DMS53 treated with DMSO at 0.1 percent for 48 hours (cell line): ENCODE measurements around the gene UPF2.
"Not testable (repeated sequence)": the region's sequence is repeated elsewhere in the genome, so short reads cannot be mapped to it uniquely, and the experiment has no call there.

Source experiments
- DNase-seq: peaks from one replicate; lab custom pipeline; 2025; ENCODE audit not compliant: unreplicated experiment; lab: John Stamatoyannopoulos, UW

Gene UPF2

DNA sequence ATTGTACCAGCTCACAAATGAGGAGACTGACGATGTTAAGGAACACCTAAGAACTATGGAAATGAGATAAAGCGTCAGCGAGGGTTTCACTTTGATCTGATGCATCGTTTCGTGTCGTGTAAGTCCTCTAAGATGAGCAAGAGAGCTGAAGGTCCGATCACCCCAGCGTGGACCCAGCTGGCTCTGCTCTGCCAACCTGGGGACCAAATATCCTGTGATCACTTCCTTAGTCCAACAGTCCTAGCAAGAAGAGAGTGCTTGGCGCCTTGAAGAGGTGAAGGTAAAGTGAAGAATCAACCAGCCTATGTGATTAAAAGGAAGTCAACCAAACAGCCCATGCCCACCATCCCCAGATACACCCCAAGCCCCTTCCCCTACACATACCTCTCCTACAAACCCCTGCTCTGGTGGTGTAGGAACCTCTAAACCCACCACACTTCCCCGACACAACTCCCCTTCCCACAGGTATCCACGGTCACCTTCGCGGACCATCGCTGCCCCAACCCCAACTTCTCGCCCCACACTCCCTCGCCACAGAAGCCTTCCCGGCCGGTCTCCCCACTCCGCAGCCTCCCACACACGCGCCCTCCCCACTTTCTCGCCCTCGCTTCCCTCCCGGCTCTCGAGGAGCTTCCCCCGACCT, 722 bp downstream of the UPF2 start:
- no peak for DNase-seq

DNA sequence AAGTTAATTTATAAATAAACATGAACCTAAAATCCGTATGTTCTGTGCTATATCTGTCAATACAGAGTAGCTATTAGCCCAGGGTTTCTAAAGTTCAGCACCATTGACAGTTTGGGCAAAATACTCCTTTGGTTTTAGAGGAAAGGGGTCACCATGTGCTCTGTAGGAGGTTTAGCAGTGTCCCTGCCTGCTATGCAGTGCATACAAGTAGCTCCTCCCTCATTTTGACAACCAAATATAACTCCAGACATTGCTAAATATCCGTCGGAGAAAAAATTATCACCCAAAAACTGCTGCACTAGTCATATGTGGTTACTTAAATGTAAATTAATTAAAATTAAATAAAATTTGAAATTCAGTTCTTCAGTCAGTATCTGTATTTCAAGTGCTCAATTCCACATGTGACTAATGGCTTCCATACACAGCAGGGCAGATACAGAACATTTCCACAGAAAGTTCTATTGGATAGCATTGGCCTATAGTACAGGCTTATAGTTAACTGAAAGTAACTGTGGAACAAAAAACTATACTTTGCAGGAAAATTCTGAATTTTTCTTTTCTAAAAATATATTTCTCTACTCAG, 6.4 kb downstream of the UPF2 start:
- DNase-seq, result no peak

DNA sequence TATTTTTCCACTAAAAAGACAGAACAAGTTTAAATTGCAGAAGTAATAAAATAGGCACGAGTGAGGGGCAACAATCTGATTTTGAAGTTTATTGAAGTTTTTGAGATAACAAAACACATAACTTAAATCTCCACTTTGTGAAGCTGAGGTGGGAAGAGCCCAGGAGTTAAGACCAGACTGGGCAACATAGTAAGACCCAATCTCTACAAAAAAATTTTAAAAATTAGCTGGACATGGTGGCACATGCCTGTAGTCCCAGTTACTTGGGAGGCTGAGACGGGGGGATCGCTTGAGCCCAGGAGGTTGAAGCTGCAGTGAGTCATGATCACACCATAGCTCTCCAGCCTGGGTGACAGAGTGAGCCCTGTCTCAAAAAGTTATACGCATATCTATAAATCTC, 11.2 kb downstream of the UPF2 start:
- no peak for DNase-seq

DNA sequence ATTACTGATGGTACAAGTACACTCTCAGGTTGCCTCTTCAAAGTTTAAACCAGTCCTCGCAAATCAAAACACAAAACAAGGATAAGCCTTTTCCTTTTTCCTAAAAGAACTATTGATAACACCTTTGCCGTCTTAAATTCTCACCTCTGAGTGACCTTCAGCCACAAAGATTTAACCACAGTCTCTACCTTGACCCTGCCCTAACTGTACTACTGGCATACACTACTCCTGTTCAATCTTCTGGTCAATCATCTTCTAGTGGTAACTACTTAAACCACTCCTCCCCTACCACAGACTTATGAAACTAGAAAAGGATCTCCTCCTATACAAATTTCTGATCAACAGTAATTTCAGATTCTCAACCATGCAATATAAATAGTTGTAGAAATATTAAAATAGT, 15.1 kb downstream of the UPF2 start:
- no peak for DNase-seq

DNA sequence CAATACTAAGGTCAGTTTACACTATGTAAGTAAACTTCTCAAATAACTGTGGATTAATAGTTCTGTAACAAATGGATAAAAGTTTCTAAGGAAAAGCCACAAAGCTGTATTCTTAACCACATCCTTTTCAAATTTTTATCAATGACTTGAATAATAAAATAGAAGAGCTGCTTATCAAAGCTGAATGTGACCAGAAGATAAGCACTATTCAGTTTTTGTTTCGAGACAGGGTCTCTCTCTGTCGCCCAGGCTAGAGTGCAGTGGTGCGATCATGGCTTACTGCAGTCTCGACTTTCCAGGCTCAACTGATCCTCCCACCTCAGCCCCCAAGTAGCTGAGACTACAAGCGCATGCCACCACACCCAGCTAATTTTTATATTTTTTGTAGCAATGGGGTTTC, 17.0 kb downstream of the UPF2 start:
- DNase-seq, result no peak

DNA sequence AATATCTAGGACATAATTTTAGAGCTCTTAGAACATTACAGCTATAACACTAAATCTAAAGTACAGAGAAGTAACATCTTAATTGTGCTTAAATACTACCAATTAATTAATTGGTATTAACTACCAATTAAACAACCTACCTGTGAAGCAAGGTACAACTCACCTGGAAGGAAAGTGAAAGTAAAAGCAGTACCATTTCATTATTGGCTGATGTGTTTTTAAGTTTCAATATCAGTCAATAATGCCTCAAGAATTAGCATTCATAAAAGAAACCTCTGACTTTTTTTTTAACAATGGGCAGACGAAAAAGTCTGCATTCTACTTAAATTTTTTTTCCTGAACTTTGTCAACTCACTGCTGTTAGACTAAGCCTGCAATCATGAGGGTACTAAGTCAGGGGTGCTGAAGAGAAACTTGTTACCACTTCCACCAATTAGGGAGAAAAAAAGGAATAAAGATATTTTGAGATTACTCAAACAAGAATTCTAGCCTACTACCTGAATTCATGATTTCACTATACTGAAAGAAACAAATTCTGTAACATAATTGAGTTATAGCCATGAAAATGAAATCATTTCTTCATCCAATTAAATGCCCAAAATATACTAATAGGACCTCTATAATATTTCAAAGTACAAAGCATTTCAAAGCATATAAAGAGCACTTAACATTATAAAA, 19.9 kb downstream of the UPF2 start:
- no peak for DNase-seq

DNA sequence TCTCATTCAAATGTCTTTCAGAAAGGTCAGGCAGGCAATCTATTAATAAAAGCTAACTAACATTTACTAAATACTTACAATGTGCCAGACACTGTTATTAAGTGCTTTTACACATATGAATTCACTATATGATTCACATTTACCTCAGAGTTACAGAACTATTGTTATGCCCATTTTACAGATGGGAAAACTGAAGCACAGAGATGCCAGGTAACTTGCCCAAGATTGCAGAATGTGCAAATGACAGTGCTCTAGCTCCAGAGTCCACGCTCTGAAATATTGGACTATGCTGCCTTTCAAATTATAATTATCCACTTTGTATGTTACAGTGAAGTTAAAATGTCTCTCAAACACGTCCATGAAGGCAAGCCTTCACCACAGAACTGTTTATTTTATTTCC, 22.0 kb downstream of the UPF2 start:
- DNase-seq, result no peak

DNA sequence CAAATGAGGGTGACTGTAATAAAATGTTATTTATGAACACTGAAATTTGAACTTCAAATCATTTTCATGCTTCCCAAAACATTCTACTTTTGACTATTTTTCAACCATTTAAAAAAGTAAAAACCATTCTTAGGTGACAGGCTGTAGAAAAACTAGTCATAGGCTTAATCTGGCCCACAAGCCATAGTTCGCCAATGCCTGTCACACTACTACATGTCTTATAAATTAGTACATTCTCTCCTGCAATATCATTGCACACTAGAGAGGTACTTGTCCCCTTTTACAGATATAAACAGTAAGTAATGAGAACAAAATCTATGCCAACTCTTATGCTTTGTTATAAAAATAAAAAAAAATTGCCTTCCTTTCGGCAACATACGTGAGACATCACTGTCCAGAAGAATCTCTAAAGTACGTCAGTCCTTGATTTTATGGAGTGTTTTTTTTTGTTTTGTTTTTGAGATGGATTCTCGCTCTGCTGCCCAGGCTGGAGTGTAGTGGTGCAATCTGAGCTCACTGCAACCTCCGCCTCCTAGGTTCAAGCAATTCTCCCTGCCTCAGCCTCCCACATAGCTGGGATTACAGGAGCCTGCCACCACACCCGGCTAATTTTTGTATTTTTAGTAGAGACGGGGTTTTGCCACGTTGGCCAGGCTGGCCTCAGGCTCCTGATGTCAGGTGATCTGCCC, 23.2 kb downstream of the UPF2 start:
- DNase-seq, result no peak

DNA sequence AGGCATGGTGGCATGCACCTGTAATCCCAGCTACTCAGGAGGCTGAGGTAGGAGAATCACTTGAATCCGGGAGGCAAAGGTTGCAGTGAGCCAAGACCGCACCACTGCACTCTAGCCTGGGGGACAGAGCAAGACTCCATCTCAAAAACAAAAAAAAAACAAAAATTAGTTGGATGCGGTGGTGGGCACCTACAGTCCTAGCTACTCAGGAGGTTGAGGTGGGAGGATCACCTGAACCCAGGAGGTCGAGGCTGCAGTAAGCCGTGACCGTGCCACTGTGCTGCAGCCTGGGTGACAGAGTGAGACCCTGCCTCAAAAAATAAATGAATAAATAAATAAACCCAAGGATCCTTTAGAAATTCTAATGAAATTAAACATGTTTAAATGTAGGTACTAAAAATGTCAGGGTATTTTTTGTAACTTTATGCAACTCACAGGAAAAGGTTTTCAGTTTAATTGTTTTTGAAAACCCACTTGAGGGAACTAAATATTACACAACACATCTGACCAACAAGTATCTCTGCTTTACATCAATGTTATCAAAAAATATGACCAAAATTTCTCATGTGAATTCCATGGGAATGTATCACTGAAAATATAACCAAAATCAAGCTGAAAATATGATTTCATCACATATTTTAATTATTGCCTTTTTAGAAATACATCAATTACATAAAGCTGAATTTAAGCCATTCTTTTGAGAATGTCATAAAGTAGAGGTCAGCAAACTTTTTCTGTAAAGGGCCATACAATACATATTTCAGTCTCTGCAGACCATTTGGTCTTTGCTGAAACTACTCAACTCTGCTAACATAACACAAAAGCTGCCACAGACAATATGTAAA, 23.9 kb downstream of the UPF2 start:
- no peak for DNase-seq

DNA sequence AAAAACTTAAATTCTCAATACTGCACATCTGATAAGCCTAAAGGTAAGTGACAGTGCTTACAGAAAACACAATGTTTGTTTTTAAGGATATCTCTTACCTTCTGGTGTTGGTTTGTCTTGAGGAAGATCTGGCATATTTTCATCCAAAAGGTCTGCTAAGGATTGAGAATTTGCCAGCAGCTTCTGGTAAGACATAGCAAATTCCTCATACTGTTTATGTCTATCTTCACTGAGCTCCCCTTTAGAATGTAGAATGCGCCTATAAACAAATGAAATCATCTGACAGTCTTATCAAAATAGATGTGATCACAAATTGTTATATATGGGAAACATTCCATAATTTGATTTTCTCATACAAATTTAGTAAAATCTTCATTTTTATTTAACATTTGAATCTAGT, 28.7 kb downstream of the UPF2 start:
- no peak for DNase-seq

DNA sequence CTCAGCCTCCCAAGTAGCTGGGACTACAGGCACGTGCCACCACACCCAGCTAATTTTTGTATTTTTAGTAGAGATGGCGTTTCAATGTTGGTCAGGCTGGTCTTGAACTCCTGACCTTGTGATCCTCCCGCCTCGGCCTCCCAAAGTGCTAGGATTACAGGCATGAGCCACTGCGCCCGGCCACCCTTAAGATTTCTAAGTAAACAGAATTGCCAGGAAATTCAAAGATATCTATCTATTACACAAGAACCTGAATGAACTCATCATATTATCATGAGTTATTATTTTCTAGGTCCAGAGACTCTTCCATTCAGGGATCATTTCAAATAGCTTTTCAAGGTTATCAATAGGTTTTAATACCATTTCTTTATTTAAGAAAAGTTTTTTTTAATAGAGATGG, 29.2 kb downstream of the UPF2 start:
- not testable (repeated sequence) for DNase-seq

DNA sequence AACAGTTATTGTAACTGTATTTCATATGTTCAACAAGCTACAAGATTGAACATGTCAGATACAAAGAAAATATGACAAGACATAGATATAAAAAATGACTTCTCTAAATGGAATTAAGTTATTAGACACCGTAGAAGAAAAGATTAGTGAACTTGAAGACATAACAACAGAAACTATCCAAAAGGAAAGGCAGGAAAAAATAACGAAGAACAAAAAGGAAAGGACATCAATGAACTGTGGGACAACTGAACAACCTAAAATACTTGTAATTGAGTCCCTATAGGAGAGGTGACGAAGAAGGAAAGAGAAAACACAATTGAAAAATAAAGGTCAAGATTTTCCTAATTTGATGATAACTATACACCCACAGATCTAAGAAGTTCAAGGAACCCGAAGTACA, 32.3 kb downstream of the UPF2 start:
- DNase-seq, result no peak

DNA sequence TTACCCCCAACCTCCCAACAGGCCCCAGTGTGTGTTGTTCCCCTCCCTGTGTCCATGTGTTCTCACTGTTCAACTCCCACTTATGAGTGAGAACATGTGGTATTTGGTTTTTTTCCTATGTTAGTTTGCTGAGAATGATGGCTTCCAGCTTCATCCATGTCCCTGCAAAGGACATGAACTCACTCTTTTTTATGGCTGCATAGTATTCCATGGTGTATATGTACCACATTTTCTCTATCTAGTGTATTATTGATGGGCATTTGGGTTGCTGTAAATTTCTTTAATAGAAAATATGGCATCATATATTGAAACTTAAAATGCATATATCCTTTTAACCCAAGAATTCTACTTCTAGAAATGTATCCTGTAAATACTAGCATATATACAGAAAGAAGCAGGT, 33.8 kb downstream of the UPF2 start:
- not testable (repeated sequence) for DNase-seq

DNA sequence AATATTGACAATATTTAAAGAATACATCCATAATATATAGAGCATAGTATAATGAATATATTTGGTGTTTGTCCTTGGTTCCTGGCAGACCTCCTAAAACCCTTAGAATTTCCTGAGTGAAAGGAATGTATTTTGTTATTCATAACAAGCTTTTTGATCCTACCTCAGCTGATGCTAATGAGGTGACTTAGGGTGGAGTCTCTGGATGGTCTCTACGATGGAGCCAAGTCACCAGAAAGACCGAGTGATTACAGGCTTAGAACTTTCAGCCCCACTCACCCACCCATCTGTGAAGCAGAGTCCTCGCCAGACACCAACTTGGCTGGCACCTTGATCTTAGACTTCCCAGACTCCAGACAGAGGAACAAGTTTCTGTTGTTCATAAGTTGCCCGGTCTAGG, 35.9 kb downstream of the UPF2 start:
- no peak for DNase-seq

DNA sequence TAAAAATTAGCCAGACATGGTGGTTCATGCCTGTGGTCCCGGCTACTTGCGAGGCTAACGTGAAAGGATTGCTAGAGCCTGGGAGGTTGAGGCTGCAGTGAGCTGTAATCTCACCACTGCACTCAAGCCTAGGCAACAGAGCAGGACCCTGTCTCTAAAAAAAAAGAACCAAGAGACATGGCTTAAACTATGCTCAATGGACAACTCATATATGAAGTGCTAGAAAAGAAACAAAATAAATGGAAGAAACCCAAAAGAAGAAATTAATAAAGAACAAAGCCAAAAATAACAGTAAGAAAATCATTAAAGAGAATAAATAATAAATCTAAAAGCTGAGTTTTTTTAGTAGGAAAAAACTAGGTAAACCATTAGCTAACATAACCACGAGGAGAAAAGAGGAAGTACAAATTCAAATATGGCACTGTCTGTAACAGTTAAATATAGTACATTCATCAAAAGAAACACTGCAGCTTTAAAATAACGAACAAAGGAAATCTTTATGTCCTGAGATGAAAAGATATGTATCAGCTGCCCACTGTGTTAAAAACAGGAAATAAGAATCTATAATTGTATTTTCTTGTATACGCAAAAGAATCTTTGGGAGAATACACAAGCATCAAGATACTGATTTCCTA, 48.7 kb downstream of the UPF2 start:
- no peak for DNase-seq

DNA sequence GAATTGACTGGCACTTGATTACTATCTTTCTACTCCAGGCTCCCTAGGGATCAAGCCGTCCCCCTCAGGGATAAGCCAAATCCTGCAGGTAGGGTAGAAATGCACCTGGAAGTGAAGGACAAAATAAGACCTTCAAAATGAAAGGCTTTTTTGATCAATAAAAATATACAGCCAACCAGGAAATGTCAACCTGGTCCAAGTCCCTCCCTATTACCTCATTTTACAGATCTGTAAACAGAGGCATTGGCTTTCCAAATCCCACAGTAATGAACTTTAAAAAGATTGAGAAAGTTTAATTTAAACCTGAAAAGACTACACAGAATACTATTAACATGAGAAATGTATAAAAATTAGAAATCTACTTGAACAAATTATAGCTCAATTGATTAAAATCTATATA, 53.7 kb downstream of the UPF2 start:
- no peak for DNase-seq

DNA sequence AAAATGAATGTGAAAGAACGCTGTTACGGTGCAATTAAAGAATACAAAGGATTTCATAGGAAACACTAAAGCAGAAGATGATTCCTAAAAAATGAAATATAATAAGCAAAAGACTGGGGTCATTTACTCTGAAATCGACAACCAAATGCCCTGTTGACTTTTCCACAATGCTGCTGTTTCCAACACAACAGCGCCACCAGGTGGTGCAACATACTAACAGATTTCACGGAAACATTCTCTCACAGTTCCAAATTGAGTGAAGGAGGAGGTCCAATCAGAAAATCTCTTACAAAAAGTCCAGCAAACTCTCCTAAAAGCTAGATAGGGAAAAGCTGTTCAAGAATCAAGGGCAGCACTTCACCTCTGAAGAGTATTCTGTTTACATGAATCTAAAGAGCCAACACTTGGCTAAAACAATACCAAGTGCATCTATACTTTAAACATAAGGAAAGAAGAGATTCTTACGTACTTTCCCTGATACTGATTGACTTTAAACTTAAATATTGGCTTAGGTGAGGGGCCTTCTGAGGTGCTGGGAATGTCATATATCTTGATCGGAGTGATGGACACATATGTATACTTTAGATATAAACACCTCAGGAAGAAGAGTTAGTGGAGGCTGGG, 55.9 kb downstream of the UPF2 start:
- peak; percentile 80 for DNase-seq

DNA sequence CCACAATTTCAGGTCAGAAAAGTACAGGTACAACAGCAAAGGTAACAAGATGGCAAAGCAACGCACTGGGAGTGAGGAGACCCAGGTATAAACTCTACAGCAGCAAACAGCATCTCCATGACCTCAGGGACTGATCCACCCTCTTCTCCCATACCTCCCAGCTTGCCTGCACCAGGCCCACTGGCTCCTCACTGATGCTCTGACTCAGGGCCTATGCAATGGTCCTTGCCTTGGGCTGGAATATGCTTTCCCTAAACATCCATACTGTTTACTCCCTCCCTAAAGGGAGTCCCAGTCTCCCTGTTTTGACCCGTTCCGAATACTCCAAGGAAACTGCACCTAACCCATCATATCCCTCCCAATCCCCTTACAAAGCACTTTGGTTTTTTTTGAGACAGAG, 60.4 kb downstream of the UPF2 start:
- no peak for DNase-seq

DNA sequence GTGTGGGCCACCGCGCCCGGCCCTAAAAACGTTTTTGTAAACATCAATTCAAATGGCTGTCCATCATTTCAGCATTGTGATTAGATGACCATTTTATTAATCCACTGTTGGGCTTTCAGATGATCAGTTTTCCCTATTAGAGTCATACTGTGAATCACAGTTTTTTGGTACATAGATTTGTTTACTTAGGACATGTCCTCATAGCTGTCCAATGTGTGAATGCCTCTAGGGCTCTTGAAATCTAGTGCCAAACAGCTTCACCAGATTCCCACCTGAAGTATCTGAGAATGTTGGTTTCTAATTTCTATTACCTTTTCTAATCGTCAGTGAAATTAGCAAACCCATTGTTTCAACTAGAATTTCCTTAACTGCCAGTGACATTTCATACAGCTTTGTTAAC, 66.8 kb downstream of the UPF2 start:
- no peak for DNase-seq

DNA sequence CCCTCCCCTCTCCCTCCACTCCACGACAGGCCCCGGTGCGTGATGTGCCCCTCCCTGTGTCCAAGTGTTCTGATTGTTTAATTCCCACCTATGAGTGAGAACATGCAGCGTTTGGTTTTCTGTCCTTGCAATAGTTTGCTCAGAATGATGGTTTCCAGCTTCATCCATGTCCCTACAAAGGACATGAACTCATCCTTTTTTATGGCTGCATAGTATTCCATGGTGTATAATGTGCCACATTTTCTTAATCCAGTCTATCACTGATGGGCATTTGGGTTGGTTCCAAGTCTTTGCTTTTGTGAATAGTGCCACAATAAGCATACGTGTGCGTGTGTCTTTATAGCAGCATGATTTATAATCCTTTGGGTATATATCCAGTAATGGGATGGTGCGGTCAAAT, 70.1 kb downstream of the UPF2 start:
- not testable (repeated sequence) for DNase-seq
